NCI-H1092 (cell line): ENCODE measurements around the gene PDE5A.
"Not testable (repeated sequence)": the region's sequence is repeated elsewhere in the genome, so short reads cannot be mapped to it uniquely, and the experiment has no call there.

Experiments
- DNase-seq: peaks from one replicate; lab custom pipeline; 2025; lab: John Stamatoyannopoulos, UW

The PDE5A gene

DNA sequence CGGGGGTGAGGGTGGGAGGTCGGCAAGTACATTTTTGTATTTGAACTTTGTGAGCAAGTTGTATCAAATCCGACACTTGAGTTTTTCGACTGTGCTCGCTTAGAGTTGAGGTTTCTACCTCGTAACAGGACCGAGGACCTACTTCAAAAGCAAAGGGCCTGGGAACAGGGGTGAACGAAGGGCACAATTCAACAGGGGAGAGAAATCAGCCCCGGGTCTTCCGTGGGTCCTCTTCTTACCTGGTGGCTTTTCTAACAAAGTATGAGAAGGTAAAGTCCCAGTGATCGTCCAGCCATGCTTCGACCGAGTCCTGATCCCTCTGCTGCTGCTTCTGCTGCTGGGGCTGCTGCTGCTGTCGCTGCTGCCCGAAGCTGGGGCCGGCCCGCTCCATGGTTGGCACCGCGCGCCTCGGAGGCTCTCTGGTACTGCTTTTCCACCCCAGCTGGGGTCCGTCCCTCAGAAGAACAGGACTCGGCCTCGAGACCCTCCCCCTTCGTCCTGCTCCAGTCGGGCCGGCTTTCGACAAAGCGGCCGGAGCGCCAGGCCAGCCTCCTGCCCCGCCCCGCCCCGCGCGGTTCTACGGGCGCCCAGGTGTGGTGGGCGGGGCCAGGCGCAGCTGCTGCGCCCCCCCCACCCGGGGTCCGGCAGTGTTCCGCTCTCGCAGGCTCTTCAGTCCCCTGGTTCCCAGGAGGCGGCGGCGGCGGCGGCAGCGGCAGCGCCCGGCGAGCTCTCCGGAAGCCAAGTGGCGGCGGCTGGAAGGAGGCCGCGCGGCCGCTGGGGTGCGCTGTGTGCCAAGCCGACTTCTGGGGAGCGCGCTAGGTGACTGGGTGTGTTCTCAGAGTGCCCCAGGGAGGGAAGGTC, at the start of gene PDE5A:
PDE5A (minus strand) TSS at position 524 of the 861 bp plus-strand sequence; CDS start at position 391, 133 bp downstream.
- peak; percentile 83 for DNase-seq

DNA sequence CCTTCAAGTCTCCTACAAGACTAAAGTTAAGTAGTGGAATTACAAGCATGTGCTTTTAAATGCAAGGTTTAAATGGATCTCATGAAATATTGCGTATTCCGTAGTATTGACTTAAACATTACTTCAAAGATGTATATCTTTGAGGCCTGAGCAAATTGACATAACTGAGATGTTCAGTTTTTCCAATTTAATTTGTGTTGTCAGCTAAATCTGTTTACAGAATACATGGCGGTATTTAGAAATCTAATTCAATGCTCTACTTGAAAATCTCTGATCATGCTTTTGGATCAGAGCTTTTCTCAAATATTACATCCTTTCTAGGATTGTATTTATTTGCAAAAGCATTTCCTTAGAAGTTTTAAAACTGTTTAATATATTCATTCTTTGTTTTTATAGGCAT, 47.5 kb upstream of the PDE5A start:
- no peak for DNase-seq

DNA sequence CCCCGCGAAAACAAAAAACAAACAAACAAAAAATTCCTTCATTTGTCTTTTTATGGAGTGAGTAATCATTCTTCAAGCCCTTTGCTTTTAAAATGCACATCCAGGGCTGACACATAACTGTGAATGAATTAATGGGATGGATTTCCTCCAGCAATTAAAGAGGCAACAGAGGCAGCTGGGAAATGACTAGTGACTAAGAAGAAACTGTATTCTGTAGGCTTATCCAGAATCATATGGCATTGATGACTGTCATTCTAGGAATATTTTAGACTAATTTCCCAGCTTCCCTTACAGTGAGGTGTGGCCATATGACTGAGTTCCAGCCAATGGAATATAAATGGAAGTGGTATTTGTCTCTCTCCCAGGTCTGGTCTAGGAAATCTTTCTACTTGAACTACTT, 46.8 kb upstream of the PDE5A start:
- DNase-seq: no peak

- no peak for DNase-seq
Measured at GRCh38 chr4:119672938-119673337, 44.3 kb upstream of the PDE5A start.

DNA sequence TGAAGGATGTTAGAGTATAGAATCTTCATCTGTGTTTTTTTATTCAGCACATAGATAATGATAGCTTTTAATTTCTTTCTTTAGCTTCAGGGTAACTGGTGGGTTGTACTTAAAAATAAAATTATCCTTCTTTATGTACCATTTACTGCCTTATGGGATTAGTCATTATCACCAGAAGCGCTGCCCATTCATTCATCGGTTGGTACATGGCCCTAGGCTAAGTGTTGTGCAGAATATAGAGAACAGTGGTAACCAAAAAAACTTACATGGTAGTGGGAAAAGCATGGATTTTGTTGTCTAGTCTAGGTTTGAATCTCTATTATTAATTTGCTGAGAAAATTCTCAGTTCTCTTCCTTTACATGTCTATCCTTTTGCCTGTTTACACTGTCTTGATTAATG, 43.5 kb upstream of the PDE5A start:
- no peak for DNase-seq

DNA sequence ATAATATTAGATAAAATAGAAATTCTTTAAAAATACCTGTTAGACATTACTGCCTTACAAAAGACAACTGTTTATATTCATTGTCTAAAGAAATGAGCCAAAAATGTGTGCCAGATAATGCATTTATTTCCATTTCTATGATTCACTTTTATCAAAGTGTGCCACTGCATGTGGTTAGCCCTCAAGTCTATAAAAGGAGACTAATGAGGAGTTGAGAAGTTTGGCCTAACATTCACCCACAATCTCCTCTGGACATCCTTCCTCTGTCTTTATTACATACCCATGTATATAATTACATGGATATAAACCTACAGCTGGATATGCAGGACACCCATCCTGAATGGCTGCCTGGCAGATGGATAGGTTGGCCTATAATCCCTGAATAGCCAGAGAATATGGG, 42.6 kb upstream of the PDE5A start:
- DNase-seq: no peak

DNA sequence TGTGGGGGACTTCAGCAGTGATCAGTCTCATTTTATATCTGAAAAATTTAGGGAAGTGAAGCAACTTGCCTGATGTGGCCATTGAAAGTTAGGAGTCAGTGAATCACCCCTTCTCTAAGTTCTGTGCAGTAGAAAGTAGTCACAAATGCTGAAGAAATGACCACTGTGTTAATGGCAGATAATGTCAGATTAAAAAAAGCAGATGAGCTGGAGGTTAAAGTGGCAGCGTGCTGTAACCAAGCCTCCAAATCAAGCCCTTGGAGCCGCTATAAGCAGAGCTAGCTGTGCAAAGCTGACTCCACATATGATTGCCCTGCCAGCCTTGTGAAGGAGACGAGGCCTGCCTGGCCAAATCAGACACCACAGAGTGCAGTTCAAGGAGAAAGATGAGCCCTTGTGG, 39.2 kb upstream of the PDE5A start:
- no peak for DNase-seq

DNA sequence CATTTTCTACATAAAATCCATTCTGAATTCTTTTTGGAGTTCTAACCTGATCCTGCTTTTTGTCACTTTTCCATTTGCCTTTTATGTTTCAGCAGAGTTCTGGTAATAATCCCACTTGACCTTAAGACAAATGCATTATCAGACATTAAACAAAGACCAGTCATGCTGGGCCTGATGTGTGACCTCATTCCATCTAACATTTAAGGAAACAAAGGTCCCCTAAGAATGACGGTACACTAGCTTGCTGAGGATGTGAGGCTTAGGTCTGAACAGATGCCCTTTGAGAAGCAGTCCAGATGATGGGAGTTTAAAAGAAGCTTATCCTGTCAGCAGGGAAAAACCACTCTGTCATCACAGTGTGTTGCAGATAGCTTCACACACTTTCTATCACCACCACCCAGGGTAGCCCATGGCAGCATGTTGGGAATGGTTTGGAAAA, 38.1 kb upstream of the PDE5A start:
- no peak for DNase-seq

GRCh38 chr4:119665752-119666151, 37.1 kb upstream of the PDE5A start:
- no peak for DNase-seq

DNA sequence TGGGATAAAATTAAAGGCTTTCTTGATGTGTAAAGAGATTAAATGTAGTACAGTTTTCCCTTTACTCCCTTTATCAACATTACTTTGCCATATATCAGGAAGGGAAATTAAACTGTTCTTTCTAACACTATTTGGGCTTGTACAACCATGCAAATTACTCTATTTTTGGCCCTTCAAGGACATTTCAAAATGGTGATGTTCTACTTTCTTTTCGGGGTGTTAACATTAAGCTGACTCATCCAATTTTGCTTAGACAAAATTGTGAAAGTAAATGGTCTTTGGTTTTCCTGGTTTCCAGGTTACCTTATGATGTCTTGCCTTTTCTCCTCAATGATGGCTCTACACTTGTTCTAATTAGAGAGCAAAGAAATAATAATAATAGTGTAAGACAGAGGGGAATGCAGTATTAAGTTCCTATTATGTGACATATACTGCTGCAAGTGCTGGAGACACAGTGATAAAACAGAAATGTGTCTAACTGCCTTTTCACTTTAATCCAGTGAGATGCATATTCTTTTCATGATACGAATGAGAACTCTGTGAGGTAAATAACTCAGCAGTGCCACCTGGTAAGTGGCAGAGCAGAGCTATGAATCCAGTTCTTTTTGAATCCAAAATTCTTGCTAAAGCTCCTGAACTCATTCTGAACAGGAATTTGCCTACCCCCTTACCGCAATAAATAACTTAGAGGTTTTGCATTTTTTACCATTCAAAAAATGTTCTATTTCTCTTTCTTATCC, 35.7 kb upstream of the PDE5A start:
- DNase-seq: no peak

GRCh38 chr4:119663160-119663788, 34.7 kb upstream of the PDE5A start:
- no peak for DNase-seq

GRCh38 chr4:119662612-119663011, 34.0 kb upstream of the PDE5A start:
- not testable (repeated sequence) for DNase-seq

GRCh38 chr4:119661231-119661630, 32.6 kb upstream of the PDE5A start:
- no peak for DNase-seq

DNA sequence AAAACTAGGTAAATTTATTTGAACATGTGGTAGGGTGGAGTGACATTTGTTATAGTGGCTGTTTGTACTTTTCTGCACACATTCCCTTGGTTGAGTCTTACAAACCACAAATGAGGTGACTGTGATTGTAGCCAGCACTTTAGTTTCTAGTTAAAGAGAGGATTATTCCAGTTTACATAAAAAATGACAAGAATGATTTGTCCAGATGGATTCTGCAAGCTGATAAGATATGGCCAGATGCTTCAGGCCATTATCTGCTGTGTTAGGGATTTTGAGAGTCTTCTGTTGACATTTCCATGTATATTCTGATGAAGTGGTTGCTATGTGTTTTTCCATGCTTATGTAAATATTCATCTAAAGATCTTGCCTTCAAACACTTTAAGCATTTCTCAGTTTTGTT, 31.0 kb upstream of the PDE5A start:
- peak; percentile 39 for DNase-seq

DNA sequence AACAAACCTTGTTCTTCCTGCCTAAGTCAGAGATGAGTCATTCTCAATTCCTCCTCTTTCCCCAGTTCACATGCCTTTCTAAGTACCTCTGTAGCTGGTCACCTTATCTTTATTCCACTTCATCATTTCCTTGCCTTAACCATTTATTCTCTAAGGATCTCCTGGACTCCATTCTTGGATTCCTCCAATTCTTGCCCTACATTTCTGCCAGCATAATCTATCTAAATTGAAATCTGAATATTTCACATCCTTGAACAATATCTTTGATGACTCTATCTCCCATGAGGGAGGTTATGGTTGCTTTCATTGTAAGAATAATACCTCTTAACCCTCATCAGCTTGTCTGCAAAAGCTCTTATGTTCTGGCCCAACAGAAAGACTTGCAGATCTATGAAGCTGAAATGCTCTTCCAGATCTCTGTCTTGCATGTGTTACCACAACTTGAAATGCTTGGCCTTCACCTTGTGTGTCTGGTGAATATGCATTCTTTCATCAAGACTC, 28.6 kb upstream of the PDE5A start:
- no peak for DNase-seq

- DNase-seq: no peak
Measured at GRCh38 chr4:119656342-119656741, 27.7 kb upstream of the PDE5A start.

DNA sequence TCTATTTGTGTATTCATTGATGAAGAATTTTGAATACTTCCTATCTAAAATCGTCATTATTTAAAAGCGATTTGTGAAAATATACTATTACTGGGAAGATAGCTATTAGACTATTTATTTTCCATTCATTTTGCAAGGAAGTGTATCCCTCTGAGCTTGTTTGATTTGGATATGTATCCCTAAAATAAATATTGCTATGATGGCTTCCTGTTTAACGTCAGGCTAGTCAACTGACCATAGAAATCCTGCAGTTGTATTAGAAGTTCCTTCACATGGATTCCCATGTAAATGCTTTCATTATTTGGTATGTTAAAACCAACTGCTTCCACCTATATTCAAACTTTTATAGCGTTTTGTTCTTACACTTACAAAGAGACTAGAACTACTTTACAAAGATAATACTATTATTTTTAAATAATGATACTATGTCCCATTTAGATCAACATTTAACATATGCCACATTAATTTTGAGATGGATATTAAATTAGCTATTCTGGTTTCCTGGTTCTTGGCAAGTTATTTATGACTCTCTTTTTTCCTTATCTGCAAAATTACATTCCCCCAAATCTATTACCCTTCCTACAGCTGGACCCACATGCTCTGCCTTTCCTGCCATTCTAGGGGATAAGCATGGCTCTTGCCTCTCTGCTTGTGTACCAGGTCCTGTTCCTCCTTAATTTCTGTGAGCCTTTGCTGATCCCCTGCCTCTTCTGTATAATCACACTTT, 26.7 kb upstream of the PDE5A start:
- no peak for DNase-seq

GRCh38 chr4:119653990-119654389, 25.4 kb upstream of the PDE5A start:
- no peak for DNase-seq

DNA sequence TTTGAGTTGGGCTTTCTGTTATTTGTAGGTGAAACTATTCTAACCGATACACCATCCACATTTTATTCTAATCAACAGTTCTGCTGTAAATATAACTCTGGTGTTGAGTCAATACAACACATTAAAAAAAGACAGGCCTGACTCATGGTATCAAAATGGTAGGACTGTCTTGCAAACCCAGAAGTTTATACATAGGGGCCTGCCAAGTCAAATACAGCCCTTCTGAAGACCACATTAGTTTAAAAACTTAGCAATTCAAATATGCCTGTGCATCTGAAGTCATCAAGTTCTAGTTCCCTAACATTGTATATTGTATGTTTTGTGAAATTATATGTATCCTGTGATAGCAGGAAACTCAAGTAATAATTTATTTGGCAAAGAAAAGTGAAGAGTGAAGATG, 24.4 kb upstream of the PDE5A start:
- DNase-seq: no peak

DNA sequence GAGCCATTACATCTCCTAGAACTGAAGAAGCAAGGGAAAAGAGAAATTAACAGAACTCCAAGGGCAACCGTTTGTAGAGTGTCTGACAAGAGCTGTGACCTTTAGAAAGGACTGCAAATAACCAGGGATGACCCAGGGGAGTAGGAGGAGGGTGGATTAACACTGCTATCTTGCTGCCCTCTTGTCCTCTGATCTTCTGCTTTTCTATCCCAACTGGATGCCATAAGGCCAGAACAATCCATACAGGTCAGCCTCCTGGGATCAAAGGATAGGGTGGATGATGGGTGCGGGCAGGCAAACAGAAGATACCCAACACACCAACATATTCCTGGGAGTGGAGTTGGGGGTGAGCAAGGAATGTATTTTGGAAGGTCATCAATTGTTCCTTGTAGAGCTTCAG, 19.8 kb upstream of the PDE5A start:
- DNase-seq: no peak

DNA sequence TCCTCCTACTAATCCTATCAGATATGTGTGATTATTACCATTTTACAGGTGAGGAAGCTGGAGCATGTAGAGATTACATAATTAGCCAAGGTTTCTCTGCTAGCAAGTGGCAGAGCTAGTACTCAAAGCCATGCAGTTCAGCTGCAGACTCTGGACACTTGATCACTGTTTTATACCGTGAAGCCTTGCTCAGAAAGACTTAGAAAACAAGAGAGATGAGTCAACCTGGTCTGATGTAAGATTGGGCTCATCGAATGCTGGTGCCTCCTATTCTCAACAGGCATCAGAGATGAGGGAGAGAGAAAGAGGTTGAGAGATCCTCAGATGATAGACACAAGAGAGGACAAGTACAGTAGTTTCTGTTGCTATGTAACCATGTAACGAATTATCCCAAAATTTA, 19.0 kb upstream of the PDE5A start:
- no peak for DNase-seq
